NCI-H510A (cell line): ENCODE data around the gene GLG1.
"Not testable (repeated sequence)": the region's sequence is repeated elsewhere in the genome, so short reads cannot be mapped to it uniquely, and the experiment has no call there.

Source experiments
- DNase-seq: peaks from one replicate; lab custom pipeline; 2025; lab: John Stamatoyannopoulos, UW

GLG1 gene

DNA sequence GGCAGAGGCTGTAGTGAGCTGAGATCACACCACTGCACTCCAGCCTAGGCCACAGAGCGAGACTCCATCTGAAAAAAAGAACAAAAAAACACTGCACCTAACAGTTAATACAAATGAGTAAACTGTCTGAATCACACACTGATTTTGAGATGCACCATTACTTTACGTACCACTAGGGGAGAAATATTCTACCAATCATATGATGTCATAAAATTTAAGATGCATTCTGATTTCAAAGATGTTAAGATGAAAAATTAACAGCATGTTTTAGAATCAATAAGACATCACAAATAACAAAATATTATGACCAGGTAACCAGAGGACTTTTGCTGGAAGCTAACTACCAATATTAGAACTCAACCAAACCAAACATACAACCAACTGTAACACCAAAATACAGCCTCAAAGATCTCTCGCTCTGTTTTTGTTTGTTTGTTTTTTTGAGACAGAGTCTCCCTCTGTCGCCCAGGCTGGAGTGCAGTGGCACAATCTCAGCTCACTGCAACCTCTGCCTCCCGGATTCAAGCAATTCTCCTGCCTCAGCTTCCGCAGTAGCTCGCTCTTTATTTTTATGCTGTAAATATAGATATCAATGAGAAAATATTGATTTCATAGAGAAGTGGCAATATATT, 31.6 kb downstream of the GLG1 start:
- DNase-seq, result no peak

DNA sequence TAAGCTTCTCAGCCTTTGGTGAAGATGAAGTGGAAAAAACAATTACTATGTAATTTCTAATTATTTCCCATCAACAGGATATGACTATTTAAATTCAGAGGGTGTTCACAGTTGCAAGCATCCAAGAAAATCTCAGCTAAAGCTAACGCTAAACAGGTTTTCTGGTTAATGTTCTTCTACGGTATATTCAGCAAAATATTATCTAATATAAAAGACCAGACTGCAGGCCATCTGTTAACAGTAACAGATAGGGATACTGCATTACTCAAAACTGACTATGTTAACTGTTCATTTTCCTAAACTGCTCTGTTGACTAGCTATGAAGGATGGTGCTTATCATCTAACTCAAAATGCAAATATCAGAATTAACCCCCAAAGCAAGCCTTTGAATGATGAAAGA, 32.8 kb downstream of the GLG1 start:
- DNase-seq, result no peak

DNA sequence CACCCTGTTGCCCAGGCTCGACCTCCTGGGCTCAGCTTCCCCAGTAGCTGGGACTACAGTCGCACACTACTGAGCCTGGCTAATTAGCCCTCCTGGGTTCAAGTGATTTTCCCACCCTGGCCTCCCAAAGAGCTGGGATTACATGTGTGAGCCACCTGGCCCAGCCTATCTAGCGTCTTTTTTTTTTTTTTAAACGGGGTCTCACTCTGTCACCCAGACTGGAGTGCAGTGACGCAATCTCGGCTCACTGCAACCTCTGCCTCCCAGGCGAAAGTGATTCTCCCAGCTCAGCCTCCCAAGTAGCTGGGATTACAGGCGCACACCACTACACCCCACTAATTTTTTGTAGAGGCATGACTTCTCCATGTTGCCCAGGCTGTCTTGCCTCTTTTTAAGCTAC, 33.3 kb downstream of the GLG1 start:
- no peak for DNase-seq

DNA sequence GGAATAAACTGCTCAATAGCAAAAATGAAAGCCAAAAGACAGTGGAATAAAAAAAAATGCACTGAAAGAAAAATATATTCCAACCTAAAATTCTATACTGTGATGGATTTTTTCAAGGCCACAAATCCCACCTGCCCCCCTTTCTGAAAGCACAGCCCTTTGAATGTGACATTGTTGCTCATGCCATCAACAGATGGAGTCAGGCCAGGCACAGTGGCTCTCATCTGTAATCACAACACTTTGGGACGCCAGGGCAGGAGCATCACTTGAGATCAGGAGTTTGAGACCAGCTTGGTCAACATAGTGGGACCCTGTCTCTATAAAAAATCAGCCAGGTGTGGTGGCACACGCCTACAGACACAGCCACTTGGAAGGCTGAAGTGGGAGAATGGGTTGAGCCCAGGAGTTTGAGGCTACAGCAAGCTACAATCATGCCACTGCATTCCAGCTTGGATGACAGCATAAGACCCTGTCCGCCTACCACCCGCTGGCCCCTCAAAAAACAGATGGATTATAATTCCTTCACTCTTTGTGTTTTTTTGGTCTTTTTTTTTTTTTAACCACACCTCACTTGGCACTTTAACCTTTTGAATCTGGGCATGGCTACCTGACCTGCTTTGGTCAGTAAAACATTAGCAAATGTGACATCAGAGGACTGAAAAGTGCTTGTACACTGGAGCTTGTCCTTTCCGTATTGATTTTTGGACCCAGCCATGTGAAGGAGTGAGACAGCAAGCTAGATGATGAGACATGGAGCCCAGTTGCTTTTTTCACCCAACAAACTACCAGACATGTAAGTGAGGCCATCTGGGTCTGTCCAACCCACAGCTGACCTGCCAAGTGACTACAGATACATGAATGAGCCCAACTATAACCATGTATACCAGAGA, 36.3 kb downstream of the GLG1 start:
- no peak for DNase-seq

DNA sequence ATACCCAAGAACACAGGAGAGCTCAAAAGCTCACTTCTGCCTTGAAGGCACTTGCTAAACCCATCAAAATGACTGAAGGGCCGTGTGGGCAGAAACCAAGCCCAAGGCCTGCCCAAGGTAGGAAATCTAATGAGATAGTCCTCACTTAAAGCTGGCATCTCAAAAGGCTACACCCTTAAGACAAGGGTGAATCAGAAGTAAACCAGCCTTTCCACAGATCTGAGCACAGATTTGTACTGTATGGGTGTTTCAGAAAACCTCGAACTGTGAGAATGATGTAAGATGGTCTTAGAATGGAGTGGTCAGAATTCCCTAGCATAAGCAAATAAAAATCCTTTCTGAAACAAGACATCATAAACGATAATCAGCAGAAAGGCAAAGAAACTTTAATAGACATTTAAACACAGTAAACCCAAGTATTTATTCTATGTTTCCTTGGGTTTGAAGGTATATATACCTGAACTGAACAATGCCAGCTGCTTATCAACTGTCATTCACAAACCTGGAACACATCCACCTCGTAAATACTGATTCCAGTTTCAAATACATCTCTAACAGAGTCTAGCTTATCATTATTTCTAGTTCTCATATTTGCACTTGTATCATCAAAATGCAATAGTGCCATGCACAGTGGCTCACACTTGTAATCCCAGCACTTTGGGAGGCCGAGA, 37.8 kb downstream of the GLG1 start:
- no peak for DNase-seq

DNA sequence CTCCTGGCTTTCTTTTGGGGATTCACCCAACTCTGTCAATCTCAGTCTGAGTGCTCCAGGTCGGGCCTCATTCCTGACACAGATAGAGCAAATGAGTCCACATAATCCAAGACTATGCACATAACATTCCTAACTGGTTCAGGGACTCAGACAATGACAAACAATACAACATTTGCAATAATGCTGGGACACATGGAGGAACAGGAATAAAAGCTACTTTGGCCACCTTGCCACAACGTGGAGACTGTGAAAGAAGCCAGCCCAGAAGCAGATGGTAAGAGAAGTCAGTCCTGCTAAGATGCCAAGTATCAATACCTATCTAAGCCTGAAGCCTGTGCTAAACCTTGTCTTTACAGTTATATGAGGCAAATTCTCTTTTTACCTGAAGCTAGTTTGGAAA, 39.0 kb downstream of the GLG1 start:
- DNase-seq, result no peak

DNA sequence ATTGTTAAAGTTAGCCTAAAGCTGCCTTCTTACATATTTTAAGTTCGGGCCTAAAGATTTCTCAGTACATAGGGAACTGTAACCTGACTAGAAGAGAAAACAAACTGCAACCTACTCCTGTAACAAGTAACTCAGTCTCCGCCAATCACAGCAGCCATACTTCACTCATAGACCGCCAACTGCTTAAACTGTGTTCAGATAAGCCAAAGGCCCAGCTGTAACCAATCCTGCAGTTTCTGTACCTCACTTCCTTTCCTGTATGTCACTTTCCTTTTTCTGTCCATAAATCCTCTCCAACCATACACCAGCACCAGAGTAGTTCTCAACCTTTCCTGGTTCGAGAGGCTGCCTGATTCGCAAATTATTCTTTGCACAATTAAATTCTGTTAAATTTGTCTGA, 41.5 kb downstream of the GLG1 start:
- DNase-seq, result no peak

DNA sequence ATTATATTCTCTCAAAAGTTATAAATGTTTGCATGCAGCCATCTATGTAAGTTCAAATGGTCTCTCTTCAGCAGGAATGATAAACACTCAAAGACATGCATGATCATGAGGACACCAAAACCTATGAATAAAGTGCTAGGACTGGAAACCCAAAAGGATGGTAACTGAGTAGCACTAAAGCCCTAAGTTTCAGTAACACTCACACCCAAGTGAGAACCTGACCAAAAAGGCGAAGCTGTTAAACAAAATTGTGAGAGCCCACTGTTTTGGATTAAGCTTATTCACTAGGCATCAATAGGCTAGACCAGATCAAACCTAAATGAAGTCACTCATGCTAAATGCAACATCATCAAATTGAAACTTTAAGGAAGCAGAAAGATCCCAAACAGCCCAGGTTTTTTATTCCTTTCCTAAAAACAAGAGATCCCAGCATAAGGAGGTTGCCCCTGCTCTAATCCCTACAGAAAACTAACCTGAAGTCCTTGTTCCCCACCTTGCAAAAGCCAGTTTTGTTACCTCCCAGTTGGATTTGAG, 42.4 kb downstream of the GLG1 start:
- no peak for DNase-seq

DNA sequence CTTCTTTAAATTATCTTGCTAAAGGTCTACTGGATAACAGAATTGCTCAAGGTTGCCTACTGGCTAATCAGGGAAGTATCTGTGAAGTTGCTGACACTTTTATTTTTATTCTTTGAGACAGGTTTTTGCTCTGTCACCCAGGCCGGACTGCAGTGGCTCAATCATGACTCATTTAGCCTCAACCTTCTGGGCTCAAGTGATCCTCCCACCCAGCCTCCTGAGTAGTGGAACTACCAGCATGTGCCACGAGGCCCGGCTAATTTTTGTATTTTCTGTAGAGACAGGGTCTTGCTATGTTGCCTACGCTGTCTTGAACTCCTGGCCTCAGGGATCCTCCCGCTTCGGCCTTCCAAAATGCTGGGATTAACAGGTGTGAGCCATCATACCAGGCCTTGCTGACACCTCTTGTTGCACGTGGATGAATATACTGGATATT, 43.1 kb downstream of the GLG1 start:
- DNase-seq, result no peak

DNA sequence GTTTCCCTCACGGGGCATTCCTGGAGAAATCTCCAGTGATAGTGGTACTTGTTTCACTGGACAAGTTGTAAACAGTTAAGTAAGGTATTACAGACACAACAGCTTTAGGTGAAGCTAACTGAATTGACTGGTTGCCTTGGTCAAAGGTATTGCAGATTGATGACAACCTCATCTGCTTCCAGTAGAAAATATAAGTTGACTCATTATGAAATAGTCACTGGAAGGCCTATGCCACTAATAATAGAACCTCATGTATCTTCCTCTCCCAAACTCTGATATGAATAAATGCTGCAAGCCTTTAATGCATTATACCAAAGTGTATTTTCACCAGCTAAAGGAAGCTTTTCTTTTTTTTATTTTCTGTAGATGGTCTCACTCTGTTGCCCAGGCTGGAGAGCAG, 44.8 kb downstream of the GLG1 start:
- no peak for DNase-seq

DNA sequence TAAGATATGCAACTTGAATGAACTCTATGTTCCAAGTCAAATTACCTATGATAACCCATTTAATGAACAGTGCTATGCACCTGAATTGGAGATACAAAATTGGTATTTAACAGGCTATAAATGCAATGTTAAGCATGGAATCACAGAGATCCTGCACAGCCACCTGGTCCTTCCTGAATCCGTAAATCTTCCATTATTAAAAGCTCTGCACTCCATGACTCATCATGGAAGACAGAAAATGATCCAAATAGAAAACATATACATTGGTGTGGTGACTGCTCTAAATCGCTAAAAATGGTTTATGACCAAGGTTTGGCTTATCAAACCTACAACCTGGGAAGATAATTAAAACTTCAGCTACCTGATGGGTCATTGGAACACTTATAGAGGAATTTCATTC, 45.3 kb downstream of the GLG1 start:
- DNase-seq, result no peak

DNA sequence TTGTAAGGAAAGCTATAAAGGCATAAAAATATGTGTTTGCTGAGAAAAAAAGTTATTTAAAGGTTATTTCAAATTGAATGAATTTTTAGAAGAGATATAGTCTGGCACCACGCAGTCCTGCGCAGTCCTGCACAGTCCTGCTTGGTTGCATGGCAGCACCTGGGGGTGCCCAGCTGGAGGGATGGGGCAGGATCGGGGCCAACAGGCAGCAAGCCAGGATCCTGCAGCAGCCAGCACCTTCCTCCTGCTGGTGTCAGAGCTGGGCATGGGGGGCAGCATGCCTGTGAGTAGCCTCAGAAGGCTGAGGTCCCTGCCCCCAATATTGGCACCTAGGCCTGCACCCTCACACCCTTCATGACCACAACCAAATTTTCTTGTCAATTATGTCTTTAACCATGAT, 46.0 kb downstream of the GLG1 start:
- no peak for DNase-seq

DNA sequence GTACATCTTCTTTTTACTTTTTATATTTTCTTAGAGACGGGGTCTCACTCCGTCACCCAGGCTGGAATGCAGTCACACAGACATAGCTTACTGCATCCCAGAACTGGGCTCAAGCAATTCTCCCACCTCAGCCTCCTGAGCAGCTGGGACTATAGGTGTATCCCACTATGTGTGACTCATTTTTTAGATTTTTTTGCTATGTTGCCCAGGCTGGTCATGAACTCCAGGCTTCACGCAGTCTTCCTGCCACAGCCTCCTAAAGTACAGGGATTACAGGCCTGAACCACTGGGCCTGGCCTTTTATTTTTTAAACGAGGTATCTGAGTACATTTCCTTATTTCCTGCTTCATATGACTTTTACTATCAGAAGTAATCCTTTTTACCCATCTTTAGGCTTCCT, 48.0 kb downstream of the GLG1 start:
- no peak for DNase-seq

DNA sequence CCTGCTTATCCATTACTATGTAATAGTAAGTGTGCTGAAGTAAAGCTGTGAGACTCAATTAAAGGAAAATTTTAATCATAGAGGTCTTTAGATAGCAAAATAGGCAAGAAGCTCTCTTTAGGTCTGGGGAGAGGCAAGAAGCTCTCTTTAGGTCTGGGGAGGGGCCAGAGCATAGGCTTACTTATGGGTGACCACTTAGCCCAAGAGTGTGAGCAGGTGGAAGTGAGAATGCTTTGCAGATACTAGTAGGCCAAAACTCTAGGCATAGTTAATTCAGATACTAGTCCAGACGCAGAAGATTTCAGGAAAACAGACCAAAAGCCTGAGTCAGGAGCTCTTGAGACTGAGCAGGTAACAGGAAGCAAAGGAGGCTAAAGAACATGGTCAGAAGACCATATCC, 49.6 kb downstream of the GLG1 start:
- DNase-seq, result no peak

DNA sequence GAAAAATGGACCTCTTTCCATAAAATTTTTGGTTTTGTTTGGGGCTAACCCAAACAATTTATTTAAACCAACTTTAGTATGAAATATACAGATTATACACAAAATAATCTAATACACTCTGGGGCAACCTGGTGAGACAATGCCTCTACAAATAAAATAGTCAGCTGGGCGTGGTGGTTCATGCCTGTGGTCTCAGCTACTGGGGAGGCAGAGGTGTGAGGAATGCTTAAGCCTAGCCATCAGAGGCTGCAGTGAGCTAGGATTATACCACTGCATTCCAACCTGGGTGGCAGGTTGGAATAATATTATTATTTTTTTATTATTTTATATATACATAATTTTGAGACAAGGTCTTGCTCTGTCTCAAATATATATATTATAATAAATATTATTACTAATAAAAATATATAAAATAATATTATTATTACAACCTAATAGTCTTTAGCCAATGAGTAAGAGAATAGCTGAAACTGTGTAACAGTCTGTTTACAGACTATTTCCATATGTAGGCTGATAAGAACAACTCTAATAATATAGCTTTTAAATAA, 50.5 kb downstream of the GLG1 start:
- DNase-seq, result no peak

DNA sequence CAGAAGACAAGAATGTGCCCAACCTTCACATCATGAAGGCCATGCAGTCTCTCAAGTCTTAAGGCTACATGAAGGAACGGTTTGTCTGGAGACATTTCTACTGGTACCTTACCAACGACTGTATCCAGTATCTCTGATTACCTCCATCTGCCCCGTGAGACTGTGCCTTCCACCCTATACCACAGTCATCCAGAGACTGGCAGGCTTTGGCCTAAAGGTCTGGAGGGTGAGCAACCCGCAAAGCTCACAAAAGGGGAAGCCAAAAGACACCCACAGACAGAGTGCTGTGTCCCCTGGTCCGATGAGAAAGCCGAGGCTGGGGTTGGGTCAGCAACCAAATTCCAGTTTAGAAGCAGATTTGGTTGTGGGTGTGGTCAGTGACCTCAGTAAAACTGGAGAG, 54.6 kb downstream of the GLG1 start:
- not testable (repeated sequence) for DNase-seq

DNA sequence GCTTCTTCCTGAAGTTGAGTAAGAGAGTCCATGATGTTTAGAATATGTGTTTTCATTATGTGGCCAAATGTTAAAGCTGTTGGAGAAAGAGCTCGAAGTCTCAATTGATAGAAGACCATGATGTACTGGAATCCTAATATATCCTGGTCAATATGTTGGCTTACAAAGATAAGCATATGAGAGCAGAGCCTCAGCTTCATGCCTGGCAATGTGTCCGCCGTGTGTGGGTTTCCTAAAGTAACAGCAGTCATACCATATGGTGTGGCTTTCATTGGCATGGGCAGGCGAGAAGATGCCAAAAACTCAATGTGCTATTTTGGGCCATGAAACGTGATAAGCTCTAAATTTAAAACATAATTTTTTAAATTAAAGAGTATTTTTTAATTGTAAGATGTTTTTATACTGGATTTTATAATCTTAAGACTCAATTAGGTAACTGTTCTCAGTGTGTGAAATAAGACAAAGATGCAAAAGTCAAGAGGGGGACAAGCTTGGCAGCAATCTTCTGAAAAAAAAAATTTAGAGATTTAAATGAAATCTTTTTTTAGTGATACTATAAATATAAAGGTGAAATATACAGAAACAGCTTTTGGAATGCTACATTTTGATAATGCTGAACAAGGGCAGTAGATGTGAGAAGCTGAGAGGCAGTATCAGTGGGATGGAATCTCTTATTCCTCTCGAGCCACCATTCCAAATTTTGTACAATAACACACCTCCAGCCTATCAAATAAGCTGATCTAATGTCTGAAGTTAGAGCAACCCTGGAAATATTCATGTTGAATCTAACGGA, 56.5 kb downstream of the GLG1 start:
- DNase-seq, result not testable (repeated sequence)

DNA sequence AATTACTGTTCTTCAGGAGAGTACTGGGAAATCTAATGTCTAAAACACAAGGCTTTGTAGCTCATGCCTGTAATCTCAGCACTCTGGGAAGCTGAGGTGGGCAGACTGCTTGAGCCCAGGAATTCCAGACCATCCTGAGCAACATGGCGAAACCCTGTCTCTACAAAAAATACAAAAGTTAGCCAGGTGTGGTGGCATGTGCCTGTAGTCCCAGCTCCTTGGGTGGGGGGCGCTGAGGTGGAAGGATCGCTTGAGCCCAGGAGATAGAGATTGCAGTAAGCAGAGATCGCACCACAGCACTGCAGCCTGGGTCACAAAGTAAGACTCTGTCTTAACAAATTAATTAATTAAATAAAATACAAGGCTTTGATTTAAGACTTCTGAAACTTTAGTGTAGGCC, 60.8 kb downstream of the GLG1 start:
- DNase-seq, result not testable (repeated sequence)

DNA sequence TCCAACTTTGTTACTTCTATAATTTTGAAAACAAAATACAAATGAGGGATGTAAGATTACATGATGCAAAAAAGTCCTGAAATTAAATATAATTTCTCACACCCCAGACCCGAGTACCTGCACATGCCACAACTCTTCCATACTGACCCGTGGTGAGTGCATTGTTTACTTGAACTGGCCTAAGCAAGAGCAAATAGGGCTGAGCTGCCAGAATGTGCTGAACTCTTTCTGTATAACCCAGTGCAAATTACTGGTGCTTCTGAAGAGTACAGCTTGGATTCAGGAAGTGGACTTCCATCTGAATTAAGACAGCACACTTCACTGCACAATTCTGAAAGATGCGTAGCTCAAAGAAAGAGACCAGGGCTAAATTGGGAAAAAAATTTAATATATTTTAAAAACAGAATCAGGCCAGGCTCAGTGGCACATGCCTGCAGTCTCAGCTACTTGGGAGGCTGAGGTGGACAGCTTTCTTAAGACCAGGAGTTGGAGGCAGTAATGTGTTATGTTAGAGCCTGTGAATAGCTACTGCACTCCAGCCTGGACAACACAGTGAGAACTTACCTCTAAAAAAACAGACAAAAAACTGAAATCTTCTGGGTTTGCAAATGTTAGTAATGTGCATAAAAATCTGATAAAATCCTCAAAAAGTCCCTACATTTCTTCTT, 63.9 kb downstream of the GLG1 start:
- DNase-seq, result not testable (repeated sequence)

DNA sequence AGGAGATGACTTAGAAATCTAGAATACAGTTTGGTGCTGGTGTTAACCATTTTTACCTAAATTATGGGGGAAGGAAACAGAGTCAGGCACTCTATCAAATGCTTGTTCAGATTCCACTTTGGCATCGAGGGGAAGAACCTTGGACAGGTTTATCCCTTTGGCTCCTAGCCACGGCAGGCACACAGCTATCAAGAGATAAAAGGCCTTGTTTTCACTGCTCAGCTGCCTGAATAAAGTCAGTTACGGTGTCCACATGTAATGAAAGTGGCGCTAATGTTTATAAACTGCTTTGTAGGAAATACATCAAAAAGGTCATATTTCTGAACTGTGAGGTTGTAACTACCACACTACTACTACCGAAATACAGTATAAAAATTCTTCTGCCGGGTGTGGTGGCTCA, 66.3 kb downstream of the GLG1 start:
- not testable (repeated sequence) for DNase-seq

DNA sequence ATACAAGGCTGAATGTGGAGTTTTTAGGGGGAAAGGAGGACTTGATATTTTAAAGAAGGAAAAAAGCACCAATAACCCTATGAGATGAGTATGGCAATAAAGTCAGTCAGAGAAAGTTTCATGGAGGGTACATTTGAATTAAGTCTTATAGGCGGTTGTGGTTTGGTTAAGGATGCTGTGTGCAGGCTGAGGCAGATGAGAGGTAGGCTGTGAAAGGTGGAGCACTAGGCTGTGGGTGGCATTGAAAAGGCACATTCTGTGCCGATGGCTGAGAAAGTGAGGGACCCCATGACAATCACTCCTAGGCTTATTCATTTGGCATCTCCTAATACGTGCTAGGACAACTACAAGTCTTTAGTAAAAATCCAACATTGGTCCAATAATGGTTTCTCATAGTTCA, 68.1 kb downstream of the GLG1 start:
- DNase-seq, result not testable (repeated sequence)
